Dendritic cell treated with granulocyte-macrophage colony-stimulating factor and Interleukin-4, amounts not matched to agents 40 ng/mL and 50 ng/mL, for 4 days (primary cell): ENCODE data around the gene TGFBR1.

Source experiments
- H3K27ac Mint-ChIP-seq: one replicate; pipeline ENCODE4 v1.8.0; 2022; ENCODE audit warnings: mild to moderate bottlenecking, mixed read lengths
- H3K27me3 Mint-ChIP-seq: one replicate; pipeline ENCODE4 v1.8.0; 2022; ENCODE audit warnings: mild to moderate bottlenecking, mixed read lengths
- H3K36me3 Mint-ChIP-seq: one replicate; pipeline ENCODE4 v1.8.0; 2022; ENCODE audit warnings: low read depth, mixed read lengths
- H3K4me1 Mint-ChIP-seq: one replicate; pipeline ENCODE4 v1.8.0; 2022; ENCODE audit warnings: low read depth, mixed read lengths
- H3K4me3 Mint-ChIP-seq: one replicate; pipeline ENCODE4 v1.8.0; 2022; ENCODE audit warnings: mild to moderate bottlenecking, moderate library complexity, mixed read lengths
- H3K9me3 Mint-ChIP-seq: one replicate; pipeline ENCODE4 v1.8.0; 2022; ENCODE audit warnings: mixed read lengths
- intact Hi-C: fragments of 100-400 bp; cut with micrococcal nuclease; formaldehyde crosslinking; loops from one replicate; pipeline ENCODE4 v1.15.0; 2022

TGFBR1 gene

DNA sequence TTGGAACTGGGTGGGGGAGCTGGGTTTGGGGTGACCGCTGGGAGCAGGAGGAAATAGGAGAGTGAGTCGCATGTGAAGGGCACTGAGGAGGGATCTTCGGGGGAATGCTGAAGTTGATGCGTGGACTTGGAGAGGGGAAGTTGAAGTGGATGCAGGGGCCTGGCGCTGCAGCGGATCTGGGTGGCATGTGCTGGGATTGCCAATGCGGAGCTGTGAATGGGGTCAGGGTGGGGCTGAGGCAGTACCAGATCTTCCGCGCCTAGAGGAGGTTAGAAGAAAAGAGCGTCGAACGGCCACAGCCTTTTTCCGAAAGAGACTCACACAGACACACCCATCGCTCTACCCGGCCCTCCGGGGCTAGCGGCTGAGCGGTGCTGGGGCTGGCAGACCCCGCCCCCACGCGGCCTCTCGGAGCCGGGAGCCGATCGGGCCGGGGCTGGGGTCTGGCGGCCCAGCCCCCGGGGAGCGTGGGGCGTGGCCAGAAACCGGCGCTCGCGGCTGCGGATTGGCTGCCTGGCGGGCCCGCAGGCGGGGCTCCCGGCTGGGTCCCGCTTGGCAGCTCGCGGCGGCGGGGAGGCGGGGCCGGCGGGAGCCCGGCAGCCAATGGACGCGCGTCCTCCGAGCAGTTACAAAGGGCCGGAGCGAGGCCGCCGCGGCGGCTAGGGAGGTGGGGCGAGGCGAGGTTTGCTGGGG lies at the start of gene TGFBR1:
TGFBR1 (plus strand) TSS at position 655 of the 693 bp plus-strand sequence. CDS start 93 bp downstream, outside the sequence.
- Mint-ChIP-seq H3K27me3 (no peaks in the 10 kb centered on the region), H3K36me3 (peaks cover 20% of the 10 kb centered on the region), H3K4me3 (peak within 1 kb of the TSS; percentile 88), H3K27ac (peak within 1 kb of the TSS; percentile 94), H3K9me3 (no peaks in the 10 kb centered on the region), H3K4me1 (peaks cover 51% of the 10 kb centered on the region)
- intact Hi-C loops = loop anchor here (5.0 kb wide), 1 partner anchor 47 kb away; no protein-coding TSS in a partner anchor

DNA sequence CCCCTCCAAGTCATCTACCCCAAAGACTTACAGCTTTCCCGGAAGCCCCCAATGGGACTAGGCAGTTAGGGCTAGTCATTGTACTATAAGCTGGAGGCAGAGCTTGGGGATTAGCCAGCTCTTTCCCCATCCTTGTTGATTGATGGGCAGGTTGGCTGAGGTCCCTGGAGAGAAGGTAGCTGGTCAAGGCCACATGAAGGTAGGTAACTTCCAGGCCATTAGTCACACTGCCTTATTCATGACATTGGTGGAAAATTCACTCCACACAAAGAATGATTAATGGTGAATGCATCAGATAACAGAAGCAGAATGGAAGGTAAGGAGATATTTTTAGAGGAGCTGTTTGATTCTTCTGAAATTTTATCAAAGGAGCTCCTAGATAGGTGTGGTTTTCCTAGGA lies 49.5 kb upstream of the TGFBR1 start:
- no peak overlapping the region for H3K4me3 Mint-ChIP-seq
- H3K27ac Mint-ChIP-seq = peak overlapping the region; percentile 93
- peaks cover 31% of the 10 kb centered on the region for H3K27me3 Mint-ChIP-seq
- intact Hi-C loops = loop anchor here (5.0 kb wide), 1 partner anchor 52 kb away; the partner anchor contains the start of gene TGFBR1
- H3K9me3 Mint-ChIP-seq = no peaks in the 10 kb centered on the region
- H3K4me1 Mint-ChIP-seq = peaks cover 65% of the 10 kb centered on the region
- H3K36me3 Mint-ChIP-seq = no peaks in the 10 kb centered on the region

GRCh38 chr9:99056186-99056585 lies 48.7 kb upstream of the TGFBR1 start:
- Mint-ChIP-seq H3K4me1 (peaks cover 70% of the 10 kb centered on the region), H3K4me3 (no peak overlapping the region), H3K27me3 (peaks cover 31% of the 10 kb centered on the region), H3K27ac (peak overlapping the region; percentile 93), H3K36me3 (no peaks in the 10 kb centered on the region), H3K9me3 (no peaks in the 10 kb centered on the region)
- intact Hi-C loops = loop anchor here (2.0 to 5.0 kb wide), 2 partner anchors 51 to 55 kb away; partner anchors contain the start of gene TGFBR1

DNA sequence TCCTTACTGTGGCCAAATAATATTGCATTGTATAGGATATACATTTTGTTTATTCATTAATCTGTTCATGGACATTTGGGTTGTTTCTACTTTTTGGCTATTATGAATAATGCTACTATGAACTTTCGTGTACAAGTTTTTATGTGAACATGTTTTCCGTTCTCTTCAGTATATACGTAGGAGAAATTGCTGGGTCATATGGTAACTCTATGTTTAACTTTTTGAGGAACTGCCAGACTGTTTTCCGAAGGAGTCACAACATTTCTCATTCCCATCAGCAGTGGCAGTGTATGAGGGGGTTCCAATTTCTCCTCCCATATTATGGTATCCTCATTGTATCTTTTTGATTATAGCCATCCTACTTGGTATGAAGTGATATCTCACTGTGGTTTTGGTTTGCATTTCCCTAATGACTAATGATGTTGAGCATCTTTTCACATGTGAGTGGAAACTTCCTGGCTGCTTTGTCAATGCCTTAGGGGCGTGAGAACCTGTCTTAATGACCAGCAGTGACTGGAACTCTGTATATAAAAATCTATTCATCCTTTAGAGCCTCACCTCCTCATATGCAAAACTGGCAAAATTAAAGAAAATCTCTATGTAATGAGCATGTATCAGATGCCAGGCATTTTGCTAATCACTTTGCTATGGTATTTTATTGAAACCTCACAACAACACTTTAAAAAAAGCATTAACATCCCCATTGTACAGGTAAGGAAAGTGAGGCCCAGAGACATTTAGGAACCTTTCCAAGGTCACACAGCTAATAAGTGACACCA lies 47.8 kb upstream of the TGFBR1 start:
- Mint-ChIP-seq H3K9me3 (no peaks in the 10 kb centered on the region), H3K4me1 (peaks cover 70% of the 10 kb centered on the region), H3K27ac (peak overlapping the region; percentile 93), H3K36me3 (no peaks in the 10 kb centered on the region), H3K27me3 (peaks cover 29% of the 10 kb centered on the region), H3K4me3 (peak overlapping the region; percentile 48)
- intact Hi-C loops = loop anchor here (2.0 to 5.0 kb wide), 2 partner anchors 50 to 56 kb away; partner anchors contain the start of gene TGFBR1

GRCh38 chr9:99057665-99058625 lies 47.0 kb upstream of the TGFBR1 start:
- Mint-ChIP-seq H3K36me3 (no peaks in the 10 kb centered on the region), H3K4me3 (peak overlapping the region; percentile 55), H3K9me3 (no peaks in the 10 kb centered on the region), H3K27me3 (peaks cover 22% of the 10 kb centered on the region), H3K27ac (peak overlapping the region; percentile 93), H3K4me1 (peaks cover 67% of the 10 kb centered on the region)
- intact Hi-C loops = loop anchor here (2.0 to 5.0 kb wide), 3 partner anchors 49 to 65 kb away; partner anchors contain the start of gene TGFBR1

- Mint-ChIP-seq H3K9me3 (no peaks in the 10 kb centered on the region), H3K4me3 (peak overlapping the region; percentile 62), H3K4me1 (peaks cover 65% of the 10 kb centered on the region), H3K27me3 (peaks cover 15% of the 10 kb centered on the region), H3K36me3 (no peaks in the 10 kb centered on the region), H3K27ac (peak overlapping the region; percentile 93)
- intact Hi-C loops = loop anchor here (2.0 to 5.0 kb wide), 2 partner anchors 48 to 66 kb away; partner anchors contain the start of gene TGFBR1
Measured at GRCh38 chr9:99058964-99059921, 45.7 kb upstream of the TGFBR1 start.

GRCh38 chr9:99060621-99061020 lies 44.3 kb upstream of the TGFBR1 start:
- Mint-ChIP-seq H3K27ac (peak overlapping the region; percentile 93), H3K36me3 (no peaks in the 10 kb centered on the region), H3K4me3 (no peak overlapping the region), H3K9me3 (no peaks in the 10 kb centered on the region), H3K4me1 (peaks cover 71% of the 10 kb centered on the region), H3K27me3 (peaks cover 12% of the 10 kb centered on the region)
- intact Hi-C loops = no loop called here

- Mint-ChIP-seq H3K4me1 (peaks cover 52% of the 10 kb centered on the region), H3K9me3 (no peaks in the 10 kb centered on the region), H3K27me3 (peaks cover 9% of the 10 kb centered on the region), H3K27ac (no peak overlapping the region), H3K36me3 (no peaks in the 10 kb centered on the region), H3K4me3 (no peak overlapping the region)
- intact Hi-C loops = no loop called here
Measured at GRCh38 chr9:99062549-99062948, 42.4 kb upstream of the TGFBR1 start.

DNA sequence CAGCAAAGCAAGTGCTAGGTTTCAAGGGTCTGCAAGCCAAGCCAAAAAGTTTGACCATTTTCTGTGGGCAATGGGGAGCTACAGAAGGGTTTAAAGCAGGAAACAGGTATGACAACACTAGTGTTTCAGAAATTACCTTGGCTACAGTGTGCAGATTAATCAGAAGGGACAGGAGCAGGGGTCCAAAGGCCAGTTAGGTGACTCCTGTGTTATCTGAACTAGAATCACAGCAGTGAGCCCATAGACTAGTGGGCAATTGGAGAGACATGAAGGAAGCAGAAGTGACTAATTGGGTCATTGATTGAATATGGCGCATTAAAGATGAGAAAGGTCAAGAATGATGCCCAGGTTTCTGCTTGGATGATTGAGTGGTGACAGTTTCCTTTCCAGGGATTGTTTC lies 41.4 kb upstream of the TGFBR1 start:
- Mint-ChIP-seq H3K4me3 (no peak overlapping the region), H3K27me3 (peaks cover 9% of the 10 kb centered on the region), H3K27ac (peak overlapping the region; percentile 16), H3K36me3 (no peaks in the 10 kb centered on the region), H3K4me1 (peaks cover 42% of the 10 kb centered on the region), H3K9me3 (no peaks in the 10 kb centered on the region)
- intact Hi-C loops = no loop called here

- intact Hi-C loops = no loop called here
- Mint-ChIP-seq H3K9me3 (no peaks in the 10 kb centered on the region), H3K4me3 (no peak overlapping the region), H3K27ac (no peak overlapping the region), H3K4me1 (peaks cover 37% of the 10 kb centered on the region), H3K36me3 (no peaks in the 10 kb centered on the region), H3K27me3 (peaks cover 11% of the 10 kb centered on the region)
Measured at GRCh38 chr9:99066571-99066970, 38.3 kb upstream of the TGFBR1 start.

DNA sequence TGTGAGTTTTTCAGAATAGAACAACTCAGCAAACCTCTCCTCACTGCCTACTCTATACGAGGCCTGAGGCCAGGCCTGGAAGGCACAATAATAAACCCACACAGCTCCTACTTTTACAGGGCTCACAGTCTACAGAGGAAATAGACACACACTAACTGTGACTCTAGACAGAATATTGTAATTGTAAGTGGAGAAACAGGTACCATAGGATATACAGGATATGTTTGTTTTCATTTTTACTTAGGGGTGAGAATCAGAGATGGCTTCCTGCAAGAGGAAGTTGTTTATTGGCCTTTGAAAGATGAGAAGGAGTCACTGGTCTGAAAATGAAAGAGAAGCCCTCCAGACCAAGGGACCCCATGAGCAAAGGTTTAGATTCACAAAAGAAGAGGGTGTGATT lies 35.8 kb upstream of the TGFBR1 start:
- Mint-ChIP-seq H3K27ac (no peak overlapping the region), H3K9me3 (no peaks in the 10 kb centered on the region), H3K27me3 (peaks cover 6% of the 10 kb centered on the region), H3K4me3 (no peak overlapping the region), H3K36me3 (no peaks in the 10 kb centered on the region), H3K4me1 (peaks cover 39% of the 10 kb centered on the region)
- intact Hi-C loops = no loop called here

DNA sequence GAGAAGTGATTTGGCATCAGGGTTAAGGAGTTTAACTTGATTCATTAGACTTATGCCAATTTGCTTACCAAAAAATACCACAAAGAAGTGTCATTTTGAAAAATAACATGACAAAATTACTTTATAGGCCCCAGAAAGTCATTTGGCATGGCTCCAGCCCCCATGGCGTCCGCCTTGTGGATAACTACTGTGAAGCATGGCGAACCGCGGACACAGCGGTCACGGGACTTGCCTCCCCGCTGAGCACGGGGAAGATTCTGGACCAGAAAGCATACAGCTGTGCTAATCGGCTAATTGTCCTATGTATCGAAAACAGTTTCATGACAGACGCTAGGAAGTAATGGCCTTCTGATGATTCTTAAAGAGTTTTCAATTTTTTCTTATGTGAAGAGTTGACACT lies 35.4 kb upstream of the TGFBR1 start:
- H3K27ac Mint-ChIP-seq = no peak overlapping the region
- H3K9me3 Mint-ChIP-seq = no peaks in the 10 kb centered on the region
- intact Hi-C loops = no loop called here
- no peaks in the 10 kb centered on the region for H3K36me3 Mint-ChIP-seq
- H3K4me3 Mint-ChIP-seq = no peak overlapping the region
- H3K4me1 Mint-ChIP-seq = peaks cover 34% of the 10 kb centered on the region
- peaks cover 6% of the 10 kb centered on the region for H3K27me3 Mint-ChIP-seq
